PC-3 (cell line): ENCODE data around the gene DNAJC5. TPM values are rescaled to one million over a fixed set of nuclear protein-coding genes. Genes with fewer than 3 reads are reported as not detected.

Experiments used
- ATAC-seq: fragments of 200-7000 bp; cut with Tn5 transposase; 2 replicates; pipeline ENCODE4 v1.9.1; 2020; ENCODE audit warnings: mild to moderate bottlenecking, moderate library complexity
- BruUV-seq: library from RNA; stranded (reverse); fragments of 400-500 nt; replicated peaks from 2 replicates; lab custom pipeline; 2021; lab: Mats Ljungman, UMichigan
- CTCF ChIA-PET: fragments of 300-600 bp; sonication (Branson Sonifier 250); formaldehyde crosslinking; loops from one replicate; lab custom pipeline; 2022; ENCODE audit warnings: antibody characterized with exemption; lab: Charles Lee
- POLR2A ChIA-PET: fragments of 300-600 bp; sonication (Branson Sonifier 250); formaldehyde crosslinking; loops from one replicate; lab custom pipeline; 2022; ENCODE audit warnings: antibody characterized with exemption; ENCODE audit not compliant: unreplicated experiment; lab: Charles Lee
- DNase-seq: peaks from one replicate; pipeline ENCODE4 v3.0.0-alpha.2; 2015
- H2AFZ ChIP-seq: fragments of 300-600 bp; sonication (generic); 2 replicates; pipeline ENCODE4 v1.6.0; 2016; ENCODE audit warnings: antibody characterized with exemption, low read length
- H3F3A ChIP-seq: fragments of 300-600 bp; sonication (generic); one replicate; pipeline ENCODE4 v1.6.0; 2017; ENCODE audit warnings: antibody characterized with exemption, low read length, control low read depth, mild to moderate bottlenecking; ENCODE audit not compliant: unreplicated experiment
- H3K27ac ChIP-seq: fragments of 300-600 bp; sonication (generic); 2 replicates; pipeline ENCODE4 v1.5.1; 2016; ENCODE audit warnings: mild to moderate bottlenecking, low read length
- H3K27me3 ChIP-seq: fragments of 300-600 bp; sonication (generic); 2 replicates; pipeline ENCODE4 v1.6.1; 2016; ENCODE audit warnings: low read length, mixed read lengths
- H3K36me3 ChIP-seq: fragments of 300-600 bp; sonication (generic); 2 replicates; pipeline ENCODE4 v1.6.1; 2016; ENCODE audit warnings: low read depth, mixed run types, low read length, mixed read lengths
- H3K4me1 ChIP-seq: fragments of 300-600 bp; sonication (generic); 2 replicates; pipeline ENCODE4 v1.5.1; 2016; ENCODE audit warnings: low read length; ENCODE audit not compliant: insufficient read depth
- H3K4me2 ChIP-seq: fragments of 300-600 bp; sonication (generic); 2 replicates; pipeline ENCODE4 v1.6.0; 2016; ENCODE audit warnings: low read length
- H3K4me3 ChIP-seq: fragments of 300-600 bp; sonication (generic); 2 replicates; pipeline ENCODE4 v1.5.1; 2016; ENCODE audit warnings: mild to moderate bottlenecking, low read length, mixed read lengths
- H3K79me2 ChIP-seq: fragments of 300-600 bp; sonication (generic); 2 replicates; pipeline ENCODE4 v1.6.1; 2017; ENCODE audit warnings: low read length, mixed read lengths
- H3K9ac ChIP-seq: fragments of 300-600 bp; sonication (generic); 2 replicates; pipeline ENCODE4 v1.6.0; 2016; ENCODE audit warnings: mild to moderate bottlenecking, low read length
- H3K9me2 ChIP-seq: fragments of 300-600 bp; sonication (generic); replicated peaks from 2 replicates; pipeline ENCODE4 v1.6.1; 2016; ENCODE audit warnings: mixed run types, low read length, mixed read lengths
- H3K9me3 ChIP-seq: fragments of 300-600 bp; sonication (generic); 2 replicates; pipeline ENCODE4 v1.6.1; 2016; ENCODE audit warnings: low read length, mixed read lengths
- H4K20me1 ChIP-seq: fragments of 300-600 bp; sonication (generic); 2 replicates; pipeline ENCODE4 v1.6.1; 2016; ENCODE audit warnings: low read length, mixed read lengths
- EZH2 ChIP-seq: fragments of 300-600 bp; sonication (generic); IDR thresholded peaks from one replicate; pipeline ENCODE4 v1.6.1; 2017; ENCODE audit warnings: antibody characterized with exemption, mild to moderate bottlenecking, low read length; ENCODE audit not compliant: unreplicated experiment
- EZH2phosphoT487 ChIP-seq: fragments of 300-600 bp; sonication (generic); IDR thresholded peaks from 2 replicates; pipeline ENCODE4 v1.6.1; 2018; ENCODE audit warnings: mild to moderate bottlenecking, antibody characterized with exemption, low read length, borderline replicate concordance
- intact Hi-C: fragments of 100-400 bp; cut with micrococcal nuclease; formaldehyde crosslinking; loops from 2 replicates; pipeline ENCODE4 v1.9.0; 2023
- total RNA-seq: library from RNA; depleted of rRNA; stranded (reverse); fragments of >200 nt; gene quantifications from 2 replicates; pipeline ENCODE4 v1.2.3, GENCODE V29; 2014
- TF ChIP-seq, protein P1 (sequence below): fragments of 300-600 bp; sonication (generic); conservative IDR thresholded peaks from 2 replicates; pipeline ENCODE4 v1.5.1; 2017; ENCODE audit warnings: antibody characterized with exemption, low read depth, mild to moderate bottlenecking, low read length

DNAJC5 gene
- total RNA-seq, 1 experiment from 2014 or later, result 73.7 TPM

DNA sequence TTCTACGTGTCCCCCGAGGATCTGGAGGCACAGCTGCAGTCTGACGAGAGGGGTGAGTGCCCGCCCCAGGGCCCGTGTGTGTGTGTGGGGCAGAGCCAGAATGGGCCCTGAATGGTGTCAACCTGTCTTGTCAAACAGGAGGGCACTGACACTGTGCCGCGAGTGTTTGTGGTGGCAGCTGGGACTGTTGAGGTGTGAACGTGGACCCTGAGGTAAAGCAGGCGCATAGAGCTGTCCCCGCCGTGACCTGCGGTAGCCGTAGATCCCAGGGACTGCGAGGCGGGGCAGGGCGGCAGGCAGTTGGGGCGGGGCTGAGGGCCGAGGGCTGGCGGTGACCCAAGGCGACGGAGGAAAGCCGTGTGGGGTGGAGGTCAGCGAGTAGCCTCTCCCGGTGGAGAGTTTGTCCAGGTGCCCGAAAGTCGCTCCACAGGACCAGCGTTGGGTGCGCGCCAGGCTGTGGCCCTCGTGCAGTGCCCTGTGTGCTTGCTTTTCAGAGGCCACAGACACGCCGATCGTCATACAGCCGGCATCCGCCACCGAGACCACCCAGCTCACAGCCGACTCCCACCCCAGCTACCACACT lies 36.1 kb downstream of the DNAJC5 start:
- ChIA-PET CTCF (no interaction called here), POLR2A (no interaction called here)
- intact Hi-C loops, result no loop called here
- no peak overlapping the region for H3K4me2 ChIP-seq
- DNase-seq (no peak), ATAC-seq (no peak)
- no peaks in the 10 kb centered on the region for H3F3A ChIP-seq
- peaks cover 10% of the 10 kb centered on the region for H3K79me2 ChIP-seq
- TF ChIP-seq EZH2, result no peak
- TF ChIP-seq, protein P1, sequence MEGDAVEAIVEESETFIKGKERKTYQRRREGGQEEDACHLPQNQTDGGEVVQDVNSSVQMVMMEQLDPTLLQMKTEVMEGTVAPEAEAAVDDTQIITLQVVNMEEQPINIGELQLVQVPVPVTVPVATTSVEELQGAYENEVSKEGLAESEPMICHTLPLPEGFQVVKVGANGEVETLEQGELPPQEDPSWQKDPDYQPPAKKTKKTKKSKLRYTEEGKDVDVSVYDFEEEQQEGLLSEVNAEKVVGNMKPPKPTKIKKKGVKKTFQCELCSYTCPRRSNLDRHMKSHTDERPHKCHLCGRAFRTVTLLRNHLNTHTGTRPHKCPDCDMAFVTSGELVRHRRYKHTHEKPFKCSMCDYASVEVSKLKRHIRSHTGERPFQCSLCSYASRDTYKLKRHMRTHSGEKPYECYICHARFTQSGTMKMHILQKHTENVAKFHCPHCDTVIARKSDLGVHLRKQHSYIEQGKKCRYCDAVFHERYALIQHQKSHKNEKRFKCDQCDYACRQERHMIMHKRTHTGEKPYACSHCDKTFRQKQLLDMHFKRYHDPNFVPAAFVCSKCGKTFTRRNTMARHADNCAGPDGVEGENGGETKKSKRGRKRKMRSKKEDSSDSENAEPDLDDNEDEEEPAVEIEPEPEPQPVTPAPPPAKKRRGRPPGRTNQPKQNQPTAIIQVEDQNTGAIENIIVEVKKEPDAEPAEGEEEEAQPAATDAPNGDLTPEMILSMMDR, result no peak
- no peak for TF ChIP-seq EZH2phosphoT487
- H4K20me1 ChIP-seq, result no peaks in the 10 kb centered on the region
- no peak overlapping the region for H3K27ac ChIP-seq
- BruUV-seq, result no TSS peak
- H3K36me3 ChIP-seq, result peaks cover 43% of the 10 kb centered on the region
- no peak overlapping the region for H2AFZ ChIP-seq
- H3K9me2 ChIP-seq, result no peaks in the 10 kb centered on the region
- H3K4me1 ChIP-seq, result no peaks in the 10 kb centered on the region
- no peak overlapping the region for H3K4me3 ChIP-seq
- no peaks in the 10 kb centered on the region for H3K9me3 ChIP-seq
- H3K27me3 ChIP-seq, result no peaks in the 10 kb centered on the region
- H3K9ac ChIP-seq, result no peak overlapping the region

- H3K4me1 ChIP-seq, result no peaks in the 10 kb centered on the region
- H2AFZ ChIP-seq, result no peak overlapping the region
- H3K9me3 ChIP-seq, result no peaks in the 10 kb centered on the region
- BruUV-seq, result no TSS peak
- DNase-seq (no peak), ATAC-seq (no peak)
- H3K27me3 ChIP-seq, result no peaks in the 10 kb centered on the region
- H3K79me2 ChIP-seq, result peaks cover 4% of the 10 kb centered on the region; the same call in 1 of the 2 replicates
- no peaks in the 10 kb centered on the region for H3F3A ChIP-seq
- no peak overlapping the region for H3K9ac ChIP-seq
- H4K20me1 ChIP-seq, result no peaks in the 10 kb centered on the region
- H3K4me3 ChIP-seq, result no peak overlapping the region
- intact Hi-C loops, result no loop called here
- ChIA-PET CTCF (no interaction called here), POLR2A (no interaction called here)
- H3K36me3 ChIP-seq, result peaks cover 43% of the 10 kb centered on the region
- no peaks in the 10 kb centered on the region for H3K9me2 ChIP-seq
- no peak overlapping the region for H3K4me2 ChIP-seq
- no peak for TF ChIP-seq EZH2
- no peak for TF ChIP-seq EZH2phosphoT487
- TF ChIP-seq, protein P1, result no peak
- no peak overlapping the region for H3K27ac ChIP-seq
Observed at GRCh38 chr20:63931735-63932134, 36.8 kb downstream of the DNAJC5 start.

GRCh38 chr20:63932606-63933160 lies 37.8 kb downstream of the DNAJC5 start:
- TF ChIP-seq EZH2 (no peak), EZH2phosphoT487 (no peak)
- TF ChIP-seq, protein P1, result no peak
- Histone ChIP-seq H3K79me2 (no peaks in the 10 kb centered on the region), H3K27ac (no peak overlapping the region), H3K9ac (no peak overlapping the region), H3K4me3 (no peak overlapping the region), H3K9me3 (no peaks in the 10 kb centered on the region), H2AFZ (no peak overlapping the region), H3K36me3 (peaks cover 43% of the 10 kb centered on the region), H3K27me3 (no peaks in the 10 kb centered on the region), H3F3A (no peaks in the 10 kb centered on the region), H3K4me2 (no peak overlapping the region), H4K20me1 (no peaks in the 10 kb centered on the region), H3K4me1 (no peaks in the 10 kb centered on the region), H3K9me2 (no peaks in the 10 kb centered on the region)
- POLR2A ChIA-PET, result no interaction called here
- BruUV-seq, result no TSS peak
- CTCF ChIA-PET, result no interaction called here
- ATAC-seq (no peak), DNase-seq (no peak)
- intact Hi-C loops, result no loop called here
